ENCODE data around the gene TOB1. TPM values are rescaled to one million over a fixed set of nuclear protein-coding genes. Genes with fewer than 3 reads are reported as not detected.

TOB1 gene
- total RNA-seq, 1 experiment from 2014 or later, result 67.9 TPM

DNA sequence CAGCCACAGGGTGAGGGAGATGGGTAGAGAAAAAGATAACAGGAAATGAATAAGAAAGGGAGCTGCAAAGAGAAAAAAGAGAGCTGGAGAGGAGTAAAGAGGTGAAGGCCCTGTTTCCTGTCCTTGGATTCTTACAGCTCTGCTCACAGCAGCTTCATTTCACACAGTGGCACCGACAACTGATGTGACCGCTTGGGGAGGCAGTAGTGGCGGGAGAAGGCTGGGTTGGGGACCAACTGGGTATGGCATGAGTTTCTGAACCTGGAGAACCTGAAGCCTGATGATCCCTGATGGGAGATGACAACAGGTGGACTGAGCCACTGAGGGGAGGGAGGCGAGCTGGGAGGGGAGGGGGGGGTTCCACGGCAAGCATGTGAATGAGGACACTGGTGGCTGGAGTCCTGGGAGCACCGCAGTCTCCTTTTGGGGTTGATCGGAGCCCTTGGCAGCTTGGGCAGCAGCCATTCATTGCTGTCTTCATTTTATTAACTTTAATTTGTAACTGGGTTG lies 34.3 kb upstream of the TOB1 start:
- no peaks in the 10 kb centered on the region for H3K36me3 ChIP-seq (ENCODE audit: low read depth)
- H3K79me2 ChIP-seq (ENCODE audit: low read depth), result no peaks in the 10 kb centered on the region
- H4K20me1 ChIP-seq (ENCODE audit: insufficient read depth), result no peaks in the 10 kb centered on the region
- intact Hi-C loops (cut with micrococcal nuclease; ENCODE audit: unreplicated experiment), result loop anchor here (5.0 kb wide), 1 partner anchor 52 kb away; no protein-coding TSS in a partner anchor
- CTCF ChIA-PET, result interaction anchor here (0.6 kb wide), 2 partner anchors 11 to 44 kb away, joined by 3 to 7 read pairs; no protein-coding TSS in a partner anchor
- peaks cover 5% of the 10 kb centered on the region; the same call in 1 of the 2 replicates for H3K9me2 ChIP-seq (ENCODE audit: insufficient read depth)
- no peak overlapping the region for H2AFZ ChIP-seq
- no TSS peak for BruUV-seq (replicated peaks)
- peaks cover 29% of the 10 kb centered on the region for H3F3A ChIP-seq (ENCODE audit: insufficient read depth, low read depth)
- no peak for DNase-seq
- H3K4me3 ChIP-seq, result no peak overlapping the region
- H3K4me1 ChIP-seq (replicated peaks; ENCODE audit: insufficient read depth), result peaks cover 48% of the 10 kb centered on the region
- no peaks in the 10 kb centered on the region for H3K9me3 ChIP-seq (ENCODE audit: insufficient read depth, low read depth)
- no peak overlapping the region for H3K4me2 ChIP-seq
- TF ChIP-seq, protein P1, sequence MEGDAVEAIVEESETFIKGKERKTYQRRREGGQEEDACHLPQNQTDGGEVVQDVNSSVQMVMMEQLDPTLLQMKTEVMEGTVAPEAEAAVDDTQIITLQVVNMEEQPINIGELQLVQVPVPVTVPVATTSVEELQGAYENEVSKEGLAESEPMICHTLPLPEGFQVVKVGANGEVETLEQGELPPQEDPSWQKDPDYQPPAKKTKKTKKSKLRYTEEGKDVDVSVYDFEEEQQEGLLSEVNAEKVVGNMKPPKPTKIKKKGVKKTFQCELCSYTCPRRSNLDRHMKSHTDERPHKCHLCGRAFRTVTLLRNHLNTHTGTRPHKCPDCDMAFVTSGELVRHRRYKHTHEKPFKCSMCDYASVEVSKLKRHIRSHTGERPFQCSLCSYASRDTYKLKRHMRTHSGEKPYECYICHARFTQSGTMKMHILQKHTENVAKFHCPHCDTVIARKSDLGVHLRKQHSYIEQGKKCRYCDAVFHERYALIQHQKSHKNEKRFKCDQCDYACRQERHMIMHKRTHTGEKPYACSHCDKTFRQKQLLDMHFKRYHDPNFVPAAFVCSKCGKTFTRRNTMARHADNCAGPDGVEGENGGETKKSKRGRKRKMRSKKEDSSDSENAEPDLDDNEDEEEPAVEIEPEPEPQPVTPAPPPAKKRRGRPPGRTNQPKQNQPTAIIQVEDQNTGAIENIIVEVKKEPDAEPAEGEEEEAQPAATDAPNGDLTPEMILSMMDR (conservative IDR thresholded peaks at IDR 0.05), result no peak
- TF ChIP-seq EZH2 (IDR thresholded peaks at IDR 0.05; ENCODE audit: low read depth), result no peak
- no peaks in the 10 kb centered on the region for H3K27me3 ChIP-seq (ENCODE audit: insufficient read depth, low read depth)
- no peak overlapping the region for H3K27ac ChIP-seq
- POLR2A ChIA-PET (ENCODE audit: unreplicated experiment), result interaction anchor here (0.6 kb wide), 1 partner anchor 252 kb away, joined by 7 read pairs; no protein-coding TSS in a partner anchor

GRCh38 chr17:50899559-50900319 lies 33.6 kb upstream of the TOB1 start:
- no peak for DNase-seq
- no peaks in the 10 kb centered on the region for H4K20me1 ChIP-seq (ENCODE audit: insufficient read depth)
- no peak overlapping the region for H3K4me3 ChIP-seq
- no peak overlapping the region for H3K4me2 ChIP-seq
- no TSS peak for BruUV-seq (replicated peaks)
- no peaks in the 10 kb centered on the region for H3K36me3 ChIP-seq (ENCODE audit: low read depth)
- no peaks in the 10 kb centered on the region for H3K9me3 ChIP-seq (ENCODE audit: insufficient read depth, low read depth)
- TF ChIP-seq EZH2 (IDR thresholded peaks at IDR 0.05; ENCODE audit: low read depth), result no peak
- TF ChIP-seq, protein P1 (conservative IDR thresholded peaks at IDR 0.05), result no peak
- peaks cover 22% of the 10 kb centered on the region for H3F3A ChIP-seq (ENCODE audit: insufficient read depth, low read depth)
- peaks cover 5% of the 10 kb centered on the region; the same call in 1 of the 2 replicates for H3K9me2 ChIP-seq (ENCODE audit: insufficient read depth)
- peaks cover 41% of the 10 kb centered on the region for H3K4me1 ChIP-seq (replicated peaks; ENCODE audit: insufficient read depth)
- POLR2A ChIA-PET (ENCODE audit: unreplicated experiment), result no interaction called here
- CTCF ChIA-PET, result interaction anchor here (0.6 kb wide), 1 partner anchor 10 kb away, joined by 3 read pairs; no protein-coding TSS in a partner anchor
- no peak overlapping the region for H3K27ac ChIP-seq
- no peaks in the 10 kb centered on the region for H3K27me3 ChIP-seq (ENCODE audit: insufficient read depth, low read depth)
- intact Hi-C loops (cut with micrococcal nuclease; ENCODE audit: unreplicated experiment), result loop anchor here (5.0 kb wide), 1 partner anchor 53 kb away; no protein-coding TSS in a partner anchor
- H3K79me2 ChIP-seq (ENCODE audit: low read depth), result no peaks in the 10 kb centered on the region
- no peak overlapping the region for H2AFZ ChIP-seq

GRCh38 chr17:50899005-50899460 lies 32.9 kb upstream of the TOB1 start:
- H3K79me2 ChIP-seq (ENCODE audit: low read depth), result no peaks in the 10 kb centered on the region
- peaks cover 34% of the 10 kb centered on the region for H3K4me1 ChIP-seq (replicated peaks; ENCODE audit: insufficient read depth)
- no peak for TF ChIP-seq EZH2 (IDR thresholded peaks at IDR 0.05; ENCODE audit: low read depth)
- TF ChIP-seq, protein P1 (conservative IDR thresholded peaks at IDR 0.05), result no peak
- peak in 1 of 2 experiments; percentile 57 for DNase-seq
- peaks cover 5% of the 10 kb centered on the region; the same call in 1 of the 2 replicates for H3K9me2 ChIP-seq (ENCODE audit: insufficient read depth)
- no peak overlapping the region for H3K4me3 ChIP-seq
- H3K9me3 ChIP-seq (ENCODE audit: insufficient read depth, low read depth), result no peaks in the 10 kb centered on the region
- CTCF ChIA-PET, result no interaction called here
- no peak overlapping the region for H3K4me2 ChIP-seq
- H3F3A ChIP-seq (ENCODE audit: insufficient read depth, low read depth), result peaks cover 15% of the 10 kb centered on the region
- BruUV-seq (replicated peaks), result no TSS peak
- POLR2A ChIA-PET (ENCODE audit: unreplicated experiment), result no interaction called here
- 0 out of 2 replicates have a peak overlapping the region, but pooled peaks have one; percentile 9 for H2AFZ ChIP-seq
- no peaks in the 10 kb centered on the region for H3K27me3 ChIP-seq (ENCODE audit: insufficient read depth, low read depth)
- H3K27ac ChIP-seq, result no peak overlapping the region
- no peaks in the 10 kb centered on the region for H4K20me1 ChIP-seq (ENCODE audit: insufficient read depth)
- intact Hi-C loops (cut with micrococcal nuclease; ENCODE audit: unreplicated experiment), result no loop called here
- no peaks in the 10 kb centered on the region for H3K36me3 ChIP-seq (ENCODE audit: low read depth)

Data from PC-9 (cell line).